Measurements from ENCODE around the gene TMPRSS13. TPM values are rescaled to one million over a fixed set of nuclear protein-coding genes. Genes with fewer than 3 reads are reported as not detected.

Gene TMPRSS13
- total and polyA plus RNA-seq, 2 experiments from 2014 or later: 1.3 to 1.9 TPM

GRCh38 chr11:117905524-117905923, 23.7 kb downstream of the TMPRSS13 start:
- H3K9me3 ChIP-seq (ENCODE audit: low read depth): no peaks in the 10 kb centered on the region
- no peak overlapping the region for H2AFZ ChIP-seq
- WGBS (ENCODE audit: low lambda C conversion rate, missing lambda C conversion rate): 78% methylated on average over 4 of the region's 4 CpGs
- no peak overlapping the region for H3K4me3 ChIP-seq
- H3K27ac ChIP-seq: no peak overlapping the region
- no peak overlapping the region for H3K4me2 ChIP-seq
- DNase-seq (ENCODE audit: low spot score): no peak
- no peaks in the 10 kb centered on the region for H3K36me3 ChIP-seq (replicated peaks; ENCODE audit: insufficient read depth, low read depth)
- no peaks in the 10 kb centered on the region for H3K27me3 ChIP-seq
- H3K79me2 ChIP-seq: no peaks in the 10 kb centered on the region
- TF ChIP-seq EZH2 (IDR thresholded peaks at IDR 0.05; ENCODE audit: borderline replicate concordance) (no peak), EZH2phosphoT487 (IDR thresholded peaks at IDR 0.05; ENCODE audit: low read depth, severe bottlenecking, unreplicated experiment) (no peak)
- TF ChIP-seq, protein P1, sequence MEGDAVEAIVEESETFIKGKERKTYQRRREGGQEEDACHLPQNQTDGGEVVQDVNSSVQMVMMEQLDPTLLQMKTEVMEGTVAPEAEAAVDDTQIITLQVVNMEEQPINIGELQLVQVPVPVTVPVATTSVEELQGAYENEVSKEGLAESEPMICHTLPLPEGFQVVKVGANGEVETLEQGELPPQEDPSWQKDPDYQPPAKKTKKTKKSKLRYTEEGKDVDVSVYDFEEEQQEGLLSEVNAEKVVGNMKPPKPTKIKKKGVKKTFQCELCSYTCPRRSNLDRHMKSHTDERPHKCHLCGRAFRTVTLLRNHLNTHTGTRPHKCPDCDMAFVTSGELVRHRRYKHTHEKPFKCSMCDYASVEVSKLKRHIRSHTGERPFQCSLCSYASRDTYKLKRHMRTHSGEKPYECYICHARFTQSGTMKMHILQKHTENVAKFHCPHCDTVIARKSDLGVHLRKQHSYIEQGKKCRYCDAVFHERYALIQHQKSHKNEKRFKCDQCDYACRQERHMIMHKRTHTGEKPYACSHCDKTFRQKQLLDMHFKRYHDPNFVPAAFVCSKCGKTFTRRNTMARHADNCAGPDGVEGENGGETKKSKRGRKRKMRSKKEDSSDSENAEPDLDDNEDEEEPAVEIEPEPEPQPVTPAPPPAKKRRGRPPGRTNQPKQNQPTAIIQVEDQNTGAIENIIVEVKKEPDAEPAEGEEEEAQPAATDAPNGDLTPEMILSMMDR (IDR thresholded peaks at IDR 0.05; ENCODE audit: poor library complexity): no peak
- H4K20me1 ChIP-seq (ENCODE audit: insufficient read depth, poor library complexity, severe bottlenecking): no peaks in the 10 kb centered on the region
- H3K9me2 ChIP-seq (replicated peaks; ENCODE audit: insufficient read depth): no peaks in the 10 kb centered on the region
- peaks cover 18% of the 10 kb centered on the region for H3K4me1 ChIP-seq (ENCODE audit: insufficient read depth)

DNA sequence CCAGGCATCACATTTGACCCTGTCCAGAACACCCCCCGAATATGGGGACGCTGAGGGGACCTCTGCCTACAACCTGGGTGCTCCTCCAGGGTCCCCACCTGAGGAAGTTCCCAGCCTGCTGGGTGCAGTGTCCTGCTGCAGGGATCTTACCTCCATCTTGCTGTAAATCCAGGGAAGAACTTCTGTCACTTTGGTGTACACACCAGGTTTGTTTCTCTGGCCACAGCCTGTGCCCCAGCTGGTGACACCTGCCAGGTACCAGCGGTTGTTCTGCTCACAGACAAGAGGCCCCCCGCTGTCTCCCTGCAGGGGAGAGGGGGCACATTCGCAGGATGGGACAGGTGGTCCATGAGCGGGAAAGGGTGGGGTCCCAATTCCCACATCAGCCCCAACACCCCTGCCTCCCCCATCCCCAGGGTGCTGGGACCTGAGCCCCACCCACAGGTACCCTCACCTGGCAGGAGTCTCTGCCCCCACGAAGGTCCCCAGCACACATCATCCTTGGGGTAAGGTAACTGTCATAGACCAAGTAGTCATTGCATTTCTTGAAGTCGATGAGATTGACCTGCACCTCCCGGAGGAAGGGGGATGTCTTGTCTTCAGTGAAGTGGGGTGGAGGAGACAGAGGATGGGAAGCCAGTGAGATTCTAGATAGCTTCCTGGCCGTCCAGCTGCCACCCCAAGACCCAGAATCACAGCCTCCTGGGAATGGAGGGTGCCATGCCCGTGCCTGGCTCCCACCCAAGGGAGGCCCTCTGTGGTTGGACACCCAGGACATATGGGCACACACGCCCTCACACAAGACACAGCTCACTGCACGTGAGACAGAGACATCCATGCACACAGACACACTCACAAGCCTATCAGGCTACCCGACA, 25.5 kb downstream of the TMPRSS13 start:
- Histone ChIP-seq H3K27ac (no peak overlapping the region), H3K79me2 (no peaks in the 10 kb centered on the region), H3K9me3 (ENCODE audit: low read depth) (no peaks in the 10 kb centered on the region), H3K4me1 (ENCODE audit: insufficient read depth) (peaks cover 11% of the 10 kb centered on the region), H3K9me2 (replicated peaks; ENCODE audit: insufficient read depth) (no peaks in the 10 kb centered on the region), H4K20me1 (ENCODE audit: insufficient read depth, poor library complexity, severe bottlenecking) (no peaks in the 10 kb centered on the region), H3K36me3 (replicated peaks; ENCODE audit: insufficient read depth, low read depth) (no peaks in the 10 kb centered on the region), H3K27me3 (no peaks in the 10 kb centered on the region), H3K4me3 (no peak overlapping the region), H2AFZ (no peak overlapping the region), H3K4me2 (no peak overlapping the region)
- TF ChIP-seq EZH2 (IDR thresholded peaks at IDR 0.05; ENCODE audit: borderline replicate concordance) (no peak), EZH2phosphoT487 (IDR thresholded peaks at IDR 0.05; ENCODE audit: low read depth, severe bottlenecking, unreplicated experiment) (no peak)
- TF ChIP-seq, protein P1 (IDR thresholded peaks at IDR 0.05; ENCODE audit: poor library complexity): no peak
- WGBS (ENCODE audit: low lambda C conversion rate, missing lambda C conversion rate): 90% methylated on average over 13 of the region's 14 CpGs
- no peak for DNase-seq (ENCODE audit: low spot score)

- H3K36me3 ChIP-seq (replicated peaks; ENCODE audit: insufficient read depth, low read depth): no peaks in the 10 kb centered on the region
- no peaks in the 10 kb centered on the region for H3K9me3 ChIP-seq (ENCODE audit: low read depth)
- H4K20me1 ChIP-seq (ENCODE audit: insufficient read depth, poor library complexity, severe bottlenecking): no peaks in the 10 kb centered on the region
- no peak for TF ChIP-seq EZH2 (IDR thresholded peaks at IDR 0.05; ENCODE audit: borderline replicate concordance)
- TF ChIP-seq, protein P1 (IDR thresholded peaks at IDR 0.05; ENCODE audit: poor library complexity): no peak
- no peak for TF ChIP-seq EZH2phosphoT487 (IDR thresholded peaks at IDR 0.05; ENCODE audit: low read depth, severe bottlenecking, unreplicated experiment)
- H3K4me3 ChIP-seq: no peak overlapping the region
- DNase-seq (ENCODE audit: low spot score): no peak
- no peak overlapping the region for H2AFZ ChIP-seq
- H3K4me1 ChIP-seq (ENCODE audit: insufficient read depth): no peaks in the 10 kb centered on the region
- no peak overlapping the region for H3K4me2 ChIP-seq
- no peaks in the 10 kb centered on the region for H3K27me3 ChIP-seq
- H3K27ac ChIP-seq: no peak overlapping the region
- no peaks in the 10 kb centered on the region for H3K79me2 ChIP-seq
- 78% methylated on average over 13 of the region's 13 CpGs for WGBS (ENCODE audit: low lambda C conversion rate, missing lambda C conversion rate)
- H3K9me2 ChIP-seq (replicated peaks; ENCODE audit: insufficient read depth): no peaks in the 10 kb centered on the region
Observed at GRCh38 chr11:117902001-117902845, 27.0 kb downstream of the TMPRSS13 start.

Measured in hepatocyte (in vitro differentiated cells).